GM06990 (cell line): Measurements from ENCODE around the gene PTGR3.

Experiments
- DNase-seq: peaks from one replicate; pipeline ENCODE4 v3.0.0-alpha.2; 2011; ENCODE audit not compliant: insufficient read length; ENCODE audit errors: extremely low read depth
- H3K27me3 ChIP-seq: replicated peaks from 2 replicates; pipeline ENCODE4 v1.6.0; 2011; ENCODE audit warnings: low read length; ENCODE audit not compliant: control insufficient read depth, insufficient read depth
- H3K36me3 ChIP-seq: 2 replicates; pipeline ENCODE4 v1.5.1; 2011; ENCODE audit warnings: low read length; ENCODE audit not compliant: control insufficient read depth, insufficient read depth
- H3K4me3 ChIP-seq: replicated peaks from 2 replicates; pipeline ENCODE4 v1.5.1; 2011; ENCODE audit warnings: low read depth, mild to moderate bottlenecking, control low read depth, low read length
- TF ChIP-seq, protein P1 (sequence below): IDR thresholded peaks from 2 replicates; pipeline ENCODE4 v1.5.1; 2011; ENCODE audit warnings: low read length, control low read depth, mild to moderate bottlenecking, inconsistent platforms; ENCODE audit not compliant: insufficient read depth, poor library complexity, severe bottlenecking

PTGR3 gene

GRCh38 chr18:75160364-75160763 is 48.6 kb downstream of the PTGR3 start:
- no peak overlapping the region for H3K4me3 ChIP-seq
- no peaks in the 10 kb centered on the region for H3K27me3 ChIP-seq
- DNase-seq, result no peak
- no peaks in the 10 kb centered on the region for H3K36me3 ChIP-seq
- TF ChIP-seq, protein P1, sequence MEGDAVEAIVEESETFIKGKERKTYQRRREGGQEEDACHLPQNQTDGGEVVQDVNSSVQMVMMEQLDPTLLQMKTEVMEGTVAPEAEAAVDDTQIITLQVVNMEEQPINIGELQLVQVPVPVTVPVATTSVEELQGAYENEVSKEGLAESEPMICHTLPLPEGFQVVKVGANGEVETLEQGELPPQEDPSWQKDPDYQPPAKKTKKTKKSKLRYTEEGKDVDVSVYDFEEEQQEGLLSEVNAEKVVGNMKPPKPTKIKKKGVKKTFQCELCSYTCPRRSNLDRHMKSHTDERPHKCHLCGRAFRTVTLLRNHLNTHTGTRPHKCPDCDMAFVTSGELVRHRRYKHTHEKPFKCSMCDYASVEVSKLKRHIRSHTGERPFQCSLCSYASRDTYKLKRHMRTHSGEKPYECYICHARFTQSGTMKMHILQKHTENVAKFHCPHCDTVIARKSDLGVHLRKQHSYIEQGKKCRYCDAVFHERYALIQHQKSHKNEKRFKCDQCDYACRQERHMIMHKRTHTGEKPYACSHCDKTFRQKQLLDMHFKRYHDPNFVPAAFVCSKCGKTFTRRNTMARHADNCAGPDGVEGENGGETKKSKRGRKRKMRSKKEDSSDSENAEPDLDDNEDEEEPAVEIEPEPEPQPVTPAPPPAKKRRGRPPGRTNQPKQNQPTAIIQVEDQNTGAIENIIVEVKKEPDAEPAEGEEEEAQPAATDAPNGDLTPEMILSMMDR, result no peak

DNA sequence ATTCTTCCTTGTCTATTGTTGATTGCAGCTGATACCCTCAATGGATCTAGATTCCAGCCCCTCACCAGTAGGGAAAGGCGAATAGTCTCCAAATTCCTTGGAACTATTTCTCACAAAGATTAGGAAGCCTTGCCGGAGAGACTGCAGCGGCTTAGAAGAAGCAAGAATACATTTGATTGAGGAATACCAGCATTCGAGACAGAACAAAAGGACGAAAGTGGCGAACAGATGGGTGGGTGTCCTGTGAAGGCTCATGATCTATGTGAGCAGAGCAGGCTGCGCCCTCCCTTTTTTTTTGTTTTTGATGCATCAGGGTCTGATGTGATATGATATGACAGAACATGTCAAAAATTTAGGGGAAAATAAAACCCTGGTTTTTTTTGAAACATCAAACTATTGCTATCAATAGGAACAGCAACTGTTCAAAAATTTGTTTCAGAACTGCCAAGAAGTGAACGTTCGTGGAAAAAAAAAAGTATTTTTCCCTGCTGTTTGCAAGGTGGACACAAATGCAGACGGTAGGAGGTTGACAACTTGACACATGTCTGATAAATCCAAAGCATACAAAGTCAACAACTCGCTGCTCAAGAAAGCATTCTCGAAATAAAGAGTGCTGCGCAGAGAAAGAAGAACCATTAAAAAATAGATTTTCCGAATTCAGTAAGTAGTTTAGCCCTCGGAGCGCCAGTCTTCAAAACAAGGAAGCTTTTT is 49.1 kb downstream of the PTGR3 start:
- no peak overlapping the region for H3K4me3 ChIP-seq
- no peaks in the 10 kb centered on the region for H3K27me3 ChIP-seq
- H3K36me3 ChIP-seq, result no peaks in the 10 kb centered on the region
- no peak for DNase-seq
- TF ChIP-seq, protein P1, result no peak

GRCh38 chr18:75159238-75159518 is 49.8 kb downstream of the PTGR3 start:
- H3K36me3 ChIP-seq, result no peaks in the 10 kb centered on the region
- H3K4me3 ChIP-seq, result no peak overlapping the region
- no peaks in the 10 kb centered on the region for H3K27me3 ChIP-seq
- TF ChIP-seq, protein P1, result no peak
- no peak for DNase-seq
